HG03135 (cell line): ENCODE measurements around the gene BCL6.
"Not testable (repeated sequence)": the region's sequence is repeated elsewhere in the genome, so short reads cannot be mapped to it uniquely, and the experiment has no call there.

Experiments
- ATAC-seq: cut with Tn5 transposase; IDR thresholded peaks from one replicate; pipeline ENCODE4 v1.9.1; 2021; ENCODE audit warnings: mild to moderate bottlenecking, moderate library complexity; ENCODE audit not compliant: unreplicated experiment

Gene BCL6

GRCh38 chr3:187681756-187682155 lies 63.5 kb downstream of the BCL6 start:
- not testable (repeated sequence) for ATAC-seq

- ATAC-seq, result peak; percentile 75
Measured at GRCh38 chr3:187679638-187680396, 65.5 kb downstream of the BCL6 start.

- no peak for ATAC-seq
Measured at GRCh38 chr3:187678726-187679268, 66.5 kb downstream of the BCL6 start.

GRCh38 chr3:187677604-187678003 lies 67.7 kb downstream of the BCL6 start:
- no peak for ATAC-seq

GRCh38 chr3:187673012-187673411 lies 72.3 kb downstream of the BCL6 start:
- no peak for ATAC-seq
